ENCODE results near the gene LEF1. TPM values are rescaled to one million over a fixed set of nuclear protein-coding genes. Genes with fewer than 3 reads are reported as not detected.

LEF1 gene
- total RNA-seq, 1 donor from 2014 or later, result 55.0 TPM

- TF ChIP-seq CTCF (conservative IDR thresholded peaks at IDR 0.05), result no peak
- no peak overlapping the region for H3K27ac Mint-ChIP-seq (ENCODE audit: unreplicated experiment)
- H3K27me3 Mint-ChIP-seq (ENCODE audit: low read depth), result no peaks in the 10 kb centered on the region
- no peak overlapping the region for H3K4me3 Mint-ChIP-seq
- no peaks in the 10 kb centered on the region for H3K36me3 Mint-ChIP-seq (ENCODE audit: low read depth)
- H3K9me3 Mint-ChIP-seq, result no peaks in the 10 kb centered on the region
- no peak for DNase-seq (ENCODE audit: low read depth, low spot score)
- H3K4me1 Mint-ChIP-seq, result peaks cover 18% of the 10 kb centered on the region
Observed at GRCh38 chr4:108191269-108191914, 22.7 kb upstream of the LEF1 start.

GRCh38 chr4:108188770-108189169 lies 20.0 kb upstream of the LEF1 start:
- Mint-ChIP-seq H3K9me3 (no peaks in the 10 kb centered on the region), H3K4me1 (peaks cover 25% of the 10 kb centered on the region), H3K27me3 (ENCODE audit: low read depth) (no peaks in the 10 kb centered on the region), H3K27ac (ENCODE audit: unreplicated experiment) (no peak overlapping the region), H3K36me3 (ENCODE audit: low read depth) (no peaks in the 10 kb centered on the region), H3K4me3 (no peak overlapping the region)
- no peak for TF ChIP-seq CTCF (conservative IDR thresholded peaks at IDR 0.05)
- no peak for DNase-seq (ENCODE audit: low read depth, low spot score)

DNA sequence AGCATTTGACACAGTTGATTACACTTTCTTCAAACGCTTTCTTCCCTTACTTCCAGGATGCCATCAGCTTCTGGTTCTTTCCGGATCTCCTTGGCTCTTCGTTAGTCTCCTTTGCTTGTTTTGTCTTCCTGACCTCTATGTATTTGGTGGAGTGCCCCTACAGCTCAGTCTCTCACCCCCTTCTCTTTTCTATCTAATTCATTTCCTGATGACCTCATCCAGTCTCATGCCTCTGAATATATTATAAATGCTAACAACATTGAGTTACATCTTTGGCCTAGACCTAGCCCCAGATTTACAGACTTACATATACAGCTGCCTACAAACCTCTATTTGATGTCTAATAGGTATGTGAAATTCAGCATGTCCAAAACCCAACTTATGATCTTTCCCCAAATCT lies 16.5 kb upstream of the LEF1 start:
- no peak for DNase-seq (ENCODE audit: low read depth, low spot score)
- H3K27me3 Mint-ChIP-seq (ENCODE audit: low read depth), result no peaks in the 10 kb centered on the region
- H3K4me1 Mint-ChIP-seq, result peaks cover 14% of the 10 kb centered on the region
- no peaks in the 10 kb centered on the region for H3K36me3 Mint-ChIP-seq (ENCODE audit: low read depth)
- H3K27ac Mint-ChIP-seq (ENCODE audit: unreplicated experiment), result peak overlapping the region; percentile 3
- H3K4me3 Mint-ChIP-seq, result no peak overlapping the region
- no peak for TF ChIP-seq CTCF (conservative IDR thresholded peaks at IDR 0.05)
- no peaks in the 10 kb centered on the region for H3K9me3 Mint-ChIP-seq

DNA sequence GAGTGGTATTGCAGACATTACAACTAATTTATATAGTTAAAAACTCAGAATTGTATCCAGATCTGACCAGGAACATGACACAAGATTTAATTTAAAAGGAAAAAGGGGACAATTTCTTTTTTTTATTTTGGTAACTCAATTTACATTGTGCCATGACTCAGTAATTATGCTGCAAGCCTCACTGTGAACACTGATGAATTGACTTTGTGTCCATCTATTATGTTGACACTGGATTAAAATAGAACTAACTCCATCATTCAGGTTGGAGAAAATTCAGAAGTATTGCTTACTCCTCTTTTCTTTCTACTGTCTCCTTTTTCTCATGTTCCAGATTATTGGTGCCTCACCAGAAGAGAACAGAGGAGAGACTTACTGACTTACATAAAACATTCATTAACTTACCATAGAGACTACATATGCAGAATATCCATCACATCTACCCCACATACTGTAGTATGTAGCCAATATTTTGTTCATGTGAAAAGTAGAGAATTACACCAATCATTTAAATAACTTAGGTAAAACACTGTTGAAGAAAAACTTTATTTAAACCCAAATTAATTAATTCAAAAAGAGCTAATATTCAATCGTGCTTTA lies 15.8 kb upstream of the LEF1 start:
- Mint-ChIP-seq H3K36me3 (ENCODE audit: low read depth) (no peaks in the 10 kb centered on the region), H3K27me3 (ENCODE audit: low read depth) (no peaks in the 10 kb centered on the region), H3K4me3 (no peak overlapping the region)

GRCh38 chr4:108181704-108182103 lies 13.0 kb upstream of the LEF1 start:
- H3K27me3 Mint-ChIP-seq (ENCODE audit: low read depth), result no peaks in the 10 kb centered on the region
- TF ChIP-seq CTCF (conservative IDR thresholded peaks at IDR 0.05), result peak; percentile 36

More for the DNA sequence above, 15.8 kb upstream of the LEF1 start:
- no peak for DNase-seq (ENCODE audit: low read depth, low spot score)
- H3K9me3 Mint-ChIP-seq, result no peaks in the 10 kb centered on the region
- H3K4me1 Mint-ChIP-seq, result peaks cover 14% of the 10 kb centered on the region
- TF ChIP-seq CTCF (conservative IDR thresholded peaks at IDR 0.05), result no peak
- no peak overlapping the region for H3K27ac Mint-ChIP-seq (ENCODE audit: unreplicated experiment)

More at GRCh38 chr4:108181704-108182103, 13.0 kb upstream of the LEF1 start:
- Mint-ChIP-seq H3K4me1 (peaks cover 14% of the 10 kb centered on the region), H3K4me3 (no peak overlapping the region), H3K36me3 (ENCODE audit: low read depth) (no peaks in the 10 kb centered on the region), H3K27ac (ENCODE audit: unreplicated experiment) (no peak overlapping the region), H3K9me3 (no peaks in the 10 kb centered on the region)
- no peak for DNase-seq (ENCODE audit: low read depth, low spot score)

Data from neural crest cell (in vitro differentiated cells).